Loucy (cell line): Measurements from ENCODE around the gene PCCA.

ENCODE experiments used
- H2AFZ ChIP-seq: fragments of 200-600 bp; sonication (generic); 2 replicates; pipeline ENCODE4 v1.6.0; 2016; ENCODE audit warnings: antibody characterized with exemption, mild to moderate bottlenecking, low read length, moderate library complexity
- H3F3A ChIP-seq: fragments of 200-600 bp; 2 replicates; pipeline ENCODE4 v1.6.0; 2016; ENCODE audit warnings: antibody characterized with exemption, low read depth, mild to moderate bottlenecking
- H3K27me3 ChIP-seq: fragments of 200-600 bp; sonication (generic); 2 replicates; pipeline ENCODE4 v1.6.1; 2014; ENCODE audit warnings: low read length, mild to moderate bottlenecking; ENCODE audit not compliant: insufficient read depth, poor library complexity, severe bottlenecking
- H3K36me3 ChIP-seq: fragments of 200-600 bp; sonication (generic); 2 replicates; pipeline ENCODE4 v1.6.1; 2016; ENCODE audit warnings: low read length; ENCODE audit not compliant: insufficient read depth
- H3K4me1 ChIP-seq: fragments of 200-600 bp; sonication (generic); 2 replicates; pipeline ENCODE4 v1.5.1; 2014; ENCODE audit warnings: low read length, mild to moderate bottlenecking; ENCODE audit not compliant: insufficient read depth, poor library complexity, severe bottlenecking
- H3K4me2 ChIP-seq: fragments of 200-600 bp; sonication (generic); 2 replicates; pipeline ENCODE4 v1.6.0; 2014; ENCODE audit warnings: antibody characterized with exemption, low read length, low read depth, mild to moderate bottlenecking; ENCODE audit not compliant: poor library complexity, severe bottlenecking
- H3K4me3 ChIP-seq: fragments of 200-600 bp; sonication (generic); 2 replicates; pipeline ENCODE4 v1.5.1; 2014; ENCODE audit warnings: low read length, mild to moderate bottlenecking, mixed read lengths; ENCODE audit not compliant: poor library complexity, severe bottlenecking
- H3K79me2 ChIP-seq: fragments of 200-600 bp; sonication (generic); 2 replicates; pipeline ENCODE4 v1.6.1; 2014; ENCODE audit warnings: low read length; ENCODE audit not compliant: insufficient read depth
- H3K9ac ChIP-seq: fragments of 200-600 bp; sonication (generic); 2 replicates; pipeline ENCODE4 v1.6.0; 2014; ENCODE audit warnings: mild to moderate bottlenecking, low read depth, low read length, moderate library complexity; ENCODE audit not compliant: poor library complexity, severe bottlenecking
- H3K9me2 ChIP-seq: fragments of 200-600 bp; sonication (generic); replicated peaks from 2 replicates; pipeline ENCODE4 v1.6.1; 2016; ENCODE audit warnings: low read depth, low read length, mixed read lengths
- H3K9me3 ChIP-seq: fragments of 200-600 bp; sonication (generic); 2 replicates; pipeline ENCODE4 v1.6.1; 2014; ENCODE audit warnings: mild to moderate bottlenecking, antibody characterized with exemption, low read length, low read depth; ENCODE audit not compliant: insufficient read depth
- H4K20me1 ChIP-seq: fragments of 200-600 bp; sonication (generic); 2 replicates; pipeline ENCODE4 v1.6.0; 2014; ENCODE audit warnings: antibody characterized with exemption, low read length, mild to moderate bottlenecking; ENCODE audit not compliant: insufficient read depth, poor library complexity, severe bottlenecking
- EZH2phosphoT487 ChIP-seq: fragments of 200-600 bp; IDR thresholded peaks from 2 replicates; pipeline ENCODE4 v1.6.1; 2018; ENCODE audit warnings: antibody characterized with exemption, mild to moderate bottlenecking, moderate library complexity, borderline replicate concordance
- TF ChIP-seq, protein P1 (sequence below): fragments of 200-600 bp; sonication (generic); conservative IDR thresholded peaks from 2 replicates; pipeline ENCODE4 v1.5.1; 2014; ENCODE audit warnings: mild to moderate bottlenecking, antibody characterized with exemption, low read length

PCCA gene

DNA sequence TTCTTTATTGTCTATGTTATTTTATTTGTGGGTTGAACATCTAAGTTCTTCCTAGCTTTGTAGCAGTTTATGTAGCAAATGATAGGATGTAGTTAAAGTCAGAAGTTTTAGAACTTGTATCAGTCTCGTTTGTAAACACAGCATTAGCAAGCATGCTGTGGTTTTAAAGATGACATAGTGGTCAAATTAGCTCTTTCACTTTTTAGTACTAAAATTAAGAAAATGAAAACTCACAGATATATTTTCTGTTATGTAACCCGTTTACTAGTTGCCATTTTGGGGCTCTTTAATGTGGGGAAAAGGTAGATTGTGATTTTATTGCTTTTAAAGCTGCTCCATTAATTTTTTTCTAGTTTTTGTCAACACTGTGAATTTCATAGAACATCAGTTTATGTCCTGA is 216.5 kb downstream of the PCCA start:
- Histone ChIP-seq H3K4me2 (no peak overlapping the region), H2AFZ (no peak overlapping the region), H3K9ac (no peak overlapping the region), H3K27me3 (no peaks in the 10 kb centered on the region), H3K4me1 (no peaks in the 10 kb centered on the region), H3F3A (no peaks in the 10 kb centered on the region), H3K36me3 (peaks cover 8% of the 10 kb centered on the region; the same call in 1 of the 2 replicates), H3K9me3 (no peaks in the 10 kb centered on the region), H3K4me3 (no peak overlapping the region), H3K79me2 (no peaks in the 10 kb centered on the region), H3K9me2 (no peaks in the 10 kb centered on the region; the same call in 1 of the 2 replicates), H4K20me1 (no peaks in the 10 kb centered on the region)
- no peak for TF ChIP-seq EZH2phosphoT487
- TF ChIP-seq, protein P1, sequence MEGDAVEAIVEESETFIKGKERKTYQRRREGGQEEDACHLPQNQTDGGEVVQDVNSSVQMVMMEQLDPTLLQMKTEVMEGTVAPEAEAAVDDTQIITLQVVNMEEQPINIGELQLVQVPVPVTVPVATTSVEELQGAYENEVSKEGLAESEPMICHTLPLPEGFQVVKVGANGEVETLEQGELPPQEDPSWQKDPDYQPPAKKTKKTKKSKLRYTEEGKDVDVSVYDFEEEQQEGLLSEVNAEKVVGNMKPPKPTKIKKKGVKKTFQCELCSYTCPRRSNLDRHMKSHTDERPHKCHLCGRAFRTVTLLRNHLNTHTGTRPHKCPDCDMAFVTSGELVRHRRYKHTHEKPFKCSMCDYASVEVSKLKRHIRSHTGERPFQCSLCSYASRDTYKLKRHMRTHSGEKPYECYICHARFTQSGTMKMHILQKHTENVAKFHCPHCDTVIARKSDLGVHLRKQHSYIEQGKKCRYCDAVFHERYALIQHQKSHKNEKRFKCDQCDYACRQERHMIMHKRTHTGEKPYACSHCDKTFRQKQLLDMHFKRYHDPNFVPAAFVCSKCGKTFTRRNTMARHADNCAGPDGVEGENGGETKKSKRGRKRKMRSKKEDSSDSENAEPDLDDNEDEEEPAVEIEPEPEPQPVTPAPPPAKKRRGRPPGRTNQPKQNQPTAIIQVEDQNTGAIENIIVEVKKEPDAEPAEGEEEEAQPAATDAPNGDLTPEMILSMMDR: no peak

DNA sequence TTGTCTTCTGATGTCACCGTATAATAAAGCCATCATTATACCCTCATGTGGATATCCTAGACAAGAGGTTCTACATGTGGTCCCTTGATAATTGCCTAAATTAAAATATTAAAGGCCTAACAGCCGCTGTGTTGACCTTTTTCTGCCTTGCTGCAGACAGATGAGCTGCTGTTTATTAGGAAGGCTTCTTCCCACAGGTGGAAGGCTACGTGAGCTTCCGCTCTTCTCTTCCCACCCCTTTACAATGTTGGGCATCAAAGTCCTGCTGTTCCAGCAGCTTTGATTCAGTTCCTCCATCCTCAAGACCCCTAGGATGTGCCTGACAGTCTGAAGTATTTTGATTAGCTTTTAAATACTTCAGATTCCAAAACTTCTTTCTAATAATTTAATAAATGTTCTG is 217.1 kb downstream of the PCCA start:
- no peak overlapping the region for H3K9ac ChIP-seq
- H2AFZ ChIP-seq: no peak overlapping the region
- no peaks in the 10 kb centered on the region for H3K4me1 ChIP-seq
- no peaks in the 10 kb centered on the region for H3F3A ChIP-seq
- H4K20me1 ChIP-seq: no peaks in the 10 kb centered on the region
- TF ChIP-seq, protein P1: no peak
- TF ChIP-seq EZH2phosphoT487: no peak
- no peaks in the 10 kb centered on the region for H3K27me3 ChIP-seq
- H3K4me3 ChIP-seq: no peak overlapping the region
- H3K79me2 ChIP-seq: no peaks in the 10 kb centered on the region
- H3K9me3 ChIP-seq: no peaks in the 10 kb centered on the region
- H3K9me2 ChIP-seq: no peaks in the 10 kb centered on the region; the same call in 1 of the 2 replicates
- peaks cover 8% of the 10 kb centered on the region; the same call in 1 of the 2 replicates for H3K36me3 ChIP-seq
- H3K4me2 ChIP-seq: no peak overlapping the region

DNA sequence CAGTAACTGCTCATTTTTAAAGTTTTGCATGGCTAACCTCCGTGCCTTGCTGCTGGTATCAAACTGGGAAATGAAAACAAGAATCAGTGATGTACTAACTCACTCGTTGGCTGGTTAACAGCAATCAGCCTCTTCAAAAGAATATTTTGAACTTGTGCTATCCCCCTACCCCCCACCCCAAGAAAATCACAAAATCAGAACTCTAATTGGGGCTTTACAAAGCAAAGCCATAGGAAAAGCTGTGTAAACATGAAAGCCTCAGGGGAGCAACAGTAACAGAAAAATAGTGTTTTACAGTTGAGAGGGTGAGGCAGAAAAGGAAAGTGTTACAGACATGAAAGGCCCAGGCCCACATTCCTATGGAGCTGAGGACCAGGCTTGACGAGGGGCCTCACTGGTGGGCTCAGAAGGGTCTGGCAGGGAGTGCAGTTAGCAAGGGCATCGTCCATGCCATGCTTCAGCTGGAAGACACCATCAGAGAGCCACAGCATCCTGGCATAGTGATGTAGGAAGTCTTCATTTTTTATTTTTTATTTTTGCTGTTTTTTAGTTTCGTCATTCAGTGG is 217.6 kb downstream of the PCCA start:
- Histone ChIP-seq H3K36me3 (peaks cover 8% of the 10 kb centered on the region; the same call in 1 of the 2 replicates), H3K27me3 (no peaks in the 10 kb centered on the region), H3K4me2 (no peak overlapping the region), H3K4me3 (no peak overlapping the region), H2AFZ (no peak overlapping the region), H3K9me2 (no peaks in the 10 kb centered on the region; the same call in 1 of the 2 replicates), H3K79me2 (no peaks in the 10 kb centered on the region), H3K9ac (no peak overlapping the region), H4K20me1 (no peaks in the 10 kb centered on the region), H3F3A (no peaks in the 10 kb centered on the region), H3K4me1 (no peaks in the 10 kb centered on the region), H3K9me3 (no peaks in the 10 kb centered on the region)
- no peak for TF ChIP-seq EZH2phosphoT487
- TF ChIP-seq, protein P1: no peak
